HG02840 (cell line): ENCODE measurements around the gene KL.

Experiments
- ATAC-seq: cut with Tn5 transposase; IDR thresholded peaks from one replicate; pipeline ENCODE4 v1.9.1; 2021; ENCODE audit warnings: mild to moderate bottlenecking, moderate library complexity, moderate number of reproducible peaks; ENCODE audit not compliant: unreplicated experiment, low FRiP score

KL gene

DNA sequence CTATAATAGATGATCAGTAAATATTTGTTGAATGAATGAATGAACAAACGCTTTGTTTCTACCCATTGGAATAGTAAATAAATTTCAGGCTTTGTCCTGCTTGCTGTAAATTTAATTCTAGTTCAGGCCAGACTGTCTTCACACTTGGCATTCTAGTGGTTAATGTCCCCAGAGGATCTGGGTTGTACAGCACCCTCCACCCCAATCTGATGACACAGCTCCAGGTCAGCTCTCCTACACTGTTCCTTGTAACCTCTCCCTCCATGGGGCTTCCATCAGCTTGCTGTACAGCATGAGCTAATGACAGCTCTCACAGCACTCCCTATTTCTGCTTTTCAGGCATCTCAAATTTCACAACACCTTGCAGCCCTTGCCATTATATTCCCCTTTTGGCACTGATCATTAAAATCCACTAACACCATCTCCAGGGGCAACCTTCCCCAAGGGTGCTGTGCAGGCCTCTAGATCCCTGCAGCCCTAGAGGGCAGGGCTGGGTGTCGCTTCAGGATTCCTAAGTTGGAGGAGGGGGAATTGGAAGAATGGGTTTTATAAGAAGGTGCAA, 12.7 kb upstream of the KL start:
- no peak for ATAC-seq

- no peak for ATAC-seq
Measured at GRCh38 chr13:33004511-33004910, 11.7 kb upstream of the KL start.

DNA sequence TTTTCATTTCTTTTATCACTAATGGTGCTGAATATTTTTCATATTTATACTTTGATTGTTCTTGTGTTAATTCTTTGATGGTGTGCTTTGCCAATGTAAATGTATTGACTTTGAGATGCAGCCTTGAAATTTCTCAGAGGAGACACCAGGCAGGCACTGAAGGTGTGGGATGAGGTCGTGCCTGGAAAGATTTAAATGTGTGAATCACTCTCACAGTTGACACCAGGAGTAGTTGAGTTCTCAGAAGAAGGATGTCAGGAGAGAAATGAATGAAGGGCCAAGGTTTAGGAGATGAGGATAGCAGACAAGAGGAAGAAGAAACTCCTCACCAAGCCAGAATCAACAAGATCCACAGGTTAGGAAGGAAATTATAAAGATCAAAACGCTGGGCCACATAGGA, 10.1 kb upstream of the KL start:
- ATAC-seq: no peak

- no peak for ATAC-seq
Measured at GRCh38 chr13:33006638-33007037, 9.6 kb upstream of the KL start.

GRCh38 chr13:33007237-33007636, 9.0 kb upstream of the KL start:
- ATAC-seq: no peak

- no peak for ATAC-seq
Measured at GRCh38 chr13:33007950-33008349, 8.3 kb upstream of the KL start.

GRCh38 chr13:33008946-33009722, 7.1 kb upstream of the KL start:
- no peak for ATAC-seq

GRCh38 chr13:33011828-33012470, 4.3 kb upstream of the KL start:
- ATAC-seq: no peak

GRCh38 chr13:33014291-33014690, 1.9 kb upstream of the KL start:
- ATAC-seq: no peak

- ATAC-seq: no peak
Measured at GRCh38 chr13:33015241-33015668, 968 bp upstream of the KL start.

DNA sequence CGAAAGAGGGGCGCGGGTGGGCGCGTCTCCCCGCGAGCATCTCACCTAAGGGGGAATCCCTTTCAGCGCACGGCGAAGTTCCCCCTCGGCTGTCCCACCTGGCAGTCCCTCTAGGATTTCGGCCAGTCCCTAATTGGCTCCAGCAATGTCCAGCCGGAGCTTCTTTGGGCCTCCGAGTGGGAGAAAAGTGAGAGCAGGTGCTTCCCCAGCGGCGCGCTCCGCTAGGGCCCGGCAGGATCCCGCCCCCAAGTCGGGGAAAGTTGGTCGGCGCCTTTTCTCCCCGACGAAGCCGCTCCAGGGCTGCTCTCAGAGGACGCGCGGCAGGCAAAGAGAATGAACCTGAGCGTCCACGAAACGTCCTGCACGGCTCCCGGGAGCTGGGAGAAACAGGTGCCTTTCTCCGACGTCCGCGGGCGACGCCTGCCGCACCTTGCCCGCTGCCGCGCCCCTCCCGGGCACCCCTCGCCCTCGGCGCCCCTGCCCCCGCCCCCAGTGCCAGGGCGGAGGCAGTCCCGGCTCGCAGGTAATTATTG, 366 bp upstream of the KL start:
- ATAC-seq: no peak

- ATAC-seq: no peak
Measured at GRCh38 chr13:33017323-33017929, 1.2 kb downstream of the KL start.

DNA sequence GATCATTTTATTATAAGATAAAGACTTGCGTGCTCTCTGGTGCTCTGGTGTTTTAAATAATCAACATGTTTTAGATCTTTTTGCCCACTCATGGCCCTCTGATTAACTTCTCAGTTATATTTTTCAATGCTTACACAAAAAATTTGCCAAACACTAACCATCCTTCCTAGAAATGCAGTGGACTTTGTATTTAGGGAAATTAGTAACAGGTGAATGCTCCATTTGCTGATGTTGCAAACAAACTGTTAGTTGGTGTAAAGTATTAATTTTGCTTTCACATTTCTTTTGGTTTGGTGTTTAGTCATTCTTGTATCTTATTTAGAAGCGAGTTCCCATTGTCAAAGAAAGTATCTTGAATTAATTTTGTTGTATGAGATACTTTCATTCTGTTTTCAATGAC, 2.7 kb downstream of the KL start:
- no peak for ATAC-seq

- ATAC-seq: no peak
Measured at GRCh38 chr13:33022986-33023385, 6.8 kb downstream of the KL start.

DNA sequence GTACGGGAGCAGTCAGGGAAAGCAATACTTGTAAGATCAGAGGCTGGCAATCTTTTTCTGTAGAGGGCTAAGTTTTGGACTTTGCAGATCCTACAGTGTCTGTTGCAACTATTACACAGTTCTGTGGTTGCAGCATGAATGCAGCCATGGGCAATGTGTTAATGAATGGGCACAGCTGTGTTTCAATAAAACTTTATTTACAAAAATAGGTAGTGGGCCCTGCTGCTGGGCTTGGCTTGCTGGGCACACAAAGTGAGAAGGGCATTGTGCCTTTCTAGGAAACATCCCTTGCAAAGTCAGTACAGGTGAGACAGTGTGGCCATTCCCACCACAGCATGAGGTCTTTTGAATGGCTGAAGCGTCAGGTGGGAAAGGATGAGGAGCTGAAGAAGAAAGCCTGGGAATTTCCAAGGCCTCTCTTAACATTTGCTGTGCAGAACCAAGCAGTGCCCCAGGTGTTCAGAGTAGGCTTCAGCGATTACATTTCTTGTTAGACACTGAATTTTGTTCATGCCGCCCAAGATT, 9.1 kb downstream of the KL start:
- ATAC-seq: no peak

GRCh38 chr13:33026489-33027152, 10.4 kb downstream of the KL start:
- ATAC-seq: no peak

- no peak for ATAC-seq
Measured at GRCh38 chr13:33028620-33029019, 12.4 kb downstream of the KL start.

DNA sequence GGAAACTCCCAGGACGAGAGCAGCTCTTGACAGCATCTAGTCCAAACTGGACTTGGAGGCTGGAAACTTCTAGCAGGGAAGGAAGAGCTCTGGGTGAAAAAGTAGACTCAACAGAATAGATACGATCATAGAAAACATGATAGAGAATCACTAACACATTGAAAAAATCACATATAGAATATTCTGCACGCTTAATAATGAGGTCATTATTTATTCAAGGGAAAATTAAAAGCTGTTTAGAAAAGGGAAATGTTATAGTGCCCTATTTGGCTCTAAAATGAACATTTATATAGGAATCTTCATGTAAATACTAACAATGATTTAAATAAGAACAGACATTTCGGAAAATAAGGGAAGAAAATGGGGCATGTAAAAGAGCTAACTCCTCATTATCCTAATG, 15.1 kb downstream of the KL start:
- ATAC-seq: no peak

- ATAC-seq: no peak
Measured at GRCh38 chr13:33032037-33032625, 15.9 kb downstream of the KL start.
